Heart left ventricle (tissue), 13 donors: Measurements from ENCODE around the gene MIEN1.

ENCODE experiments used
- CTCF ChIP-seq, 12 donors: fragments of 200-600 bp; sonication (generic) in 4 of 12; IDR thresholded peaks; one replicate each; pipeline versions ENCODE4 v1.5.0 to v1.8.0; 2018 to 2022; ENCODE audit warnings: antibody characterized with exemption in 12 of 12, mild to moderate bottlenecking in 5 of 12
- POLR2A ChIP-seq, 2 donors: fragments of 450-650 bp; IDR thresholded peaks; one replicate each; pipeline ENCODE4 v1.6.1; 2017; ENCODE audit warnings: antibody characterized with exemption in 2 of 2, mild to moderate bottlenecking in 2 of 2, moderate library complexity in 2 of 2
- donor health status: ischemic (EF 13 %, LVEDD 7.1; RV severe dilation, severe dysfunction).
- donor health status: DM: no; HTN: yes; CAD: no.
- donor health status: DM: no; HTN: no; CAD: no.
- donor health status: ischemic (EF 25% LVEDD 6.9; RV normal size, moderate dysfunction).
- donor health status: ischemic (EF 25% LVEDD 5.7; RV mildly dilated, moderate dysfunction).
- donor health status: ischemic (EF 35%, LVEDD 5.7; RV mildly dilated, moderate dysfunction).
- donor health status: nonischemic (EF 11% LVEDD 7.7; RV severe dilation, severe dysfunction).
- donor health status: DM: yes; HTN: yes; CAD: no.
- donor health status: PGD.
- donor health status: ischemic (EF 29% LVEDD 5.4; RV normal size, mild dysfunction).
- donor health status: nonischemic (EF 23%, LVEDD 6.1; RV moderate dilation, normal function).

GRCh38 chr17:39700148-39700987, 30.0 kb downstream of the MIEN1 start:
- TF ChIP-seq CTCF (IDR thresholded peaks at IDR 0.05) (no peak), POLR2A (IDR thresholded peaks at IDR 0.05) (no peak)
